Heart right ventricle (tissue), 16 donors: ENCODE measurements around the gene C5orf22. TPM values are rescaled to one million over a fixed set of nuclear protein-coding genes. Genes with fewer than 3 reads are reported as not detected.

Source experiments
- ATAC-seq, 8 donors: fragments of 200-7000 bp; cut with Tn5 transposase; one replicate each; pipeline ENCODE4 v1.9.1; 2020; ENCODE audit warnings: mild to moderate bottlenecking in 8 of 8, moderate library complexity in 8 of 8, moderate number of reproducible peaks in 1 of 8
- DNase-seq, 2 donors: peaks; one replicate each; pipeline ENCODE4 v3.0.0-alpha.2; 2020
- H3K27ac ChIP-seq, 10 donors: fragments of 200-600 bp; sonication (generic) in 2 of 10; one replicate each; pipeline versions ENCODE4 v1.5.0 to v1.8.0; 2020 to 2022; ENCODE audit warnings: mild to moderate bottlenecking in 3 of 10
- H3K27me3 ChIP-seq, 7 donors: fragments of 200-600 bp; one replicate each; pipeline ENCODE4 v1.8.0; 2021 to 2022; ENCODE audit warnings: mild to moderate bottlenecking in 2 of 7
- H3K36me3 ChIP-seq, 9 donors: fragments of 200-600 bp; sonication (generic) in 1 of 9; one replicate each; pipeline versions ENCODE4 v1.5.0 to v1.8.0; 2020 to 2022; ENCODE audit warnings: mild to moderate bottlenecking in 2 of 9
- H3K4me1 ChIP-seq, 9 donors: fragments of 200-600 bp; sonication (generic) in 1 of 9; one replicate each; pipeline versions ENCODE4 v1.5.0 to v1.8.0; 2020 to 2022; ENCODE audit warnings: mild to moderate bottlenecking in 4 of 9
- H3K4me3 ChIP-seq, 10 donors: fragments of 200-600 bp; sonication (generic) in 2 of 10; one replicate each; pipeline versions ENCODE4 v1.5.0 to v1.8.0; 2020 to 2022; ENCODE audit warnings: mild to moderate bottlenecking in 7 of 10, moderate library complexity in 2 of 10
- H3K9me3 ChIP-seq, 11 donors: fragments of 200-600 bp in 10 of 11; sonication (generic) in 2 of 11; one replicate each; pipeline versions ENCODE4 v1.5.0 to v1.8.0; 2013 to 2022; ENCODE audit warnings: mild to moderate bottlenecking in 2 of 11, control low read depth in 1 of 11, moderate library complexity in 1 of 11
- CTCF ChIP-seq, 9 donors: fragments of 200-600 bp; sonication (generic) in 2 of 9; IDR thresholded peaks; one replicate each; pipeline versions ENCODE4 v1.5.0 to v1.8.0; 2021 to 2022; ENCODE audit warnings: antibody characterized with exemption in 9 of 9, mild to moderate bottlenecking in 5 of 9, moderate library complexity in 1 of 9
- WGBS, 2 donors: extraction: QIAGEN DNeasy Blood & Tissue Kit; methylation state at CpG; one replicate each; pipeline ENCODE4 v1.1.7; 2013; ENCODE audit warnings: inconsistent platforms in 1 of 2; 5-methylcytosine and 5-hydroxymethylcytosine counted together
- intact Hi-C, 10 donors: fragments of 100-400 bp; cut with DNase I; formaldehyde crosslinking; loops; one replicate each; pipeline versions ENCODE4 v1.11.1 to v1.14.2; 2022
- polyA plus RNA-seq, 2 donors: library from polyadenylated mRNA; stranded (reverse); fragments of 200-250 nt; gene quantifications; one replicate each; pipeline ENCODE4 v1.2.3, GENCODE V29; 2013
- total RNA-seq, 10 donors: library from RNA; stranded (reverse); fragmentation: NEBNext Ultra II Directional in 3 of 10; extraction: Animal tissue kit (Norgen Biotek cat#: 25700) in 3 of 10; gene quantifications; one replicate each; pipeline versions ENCODE4 v1.2.1 to v1.2.4, GENCODE V29; 2021 to 2023
- donor health status: Arrhythmogenic right ventricular cardiomyopathy.
- donor health status: ischemic (EF 13 %, LVEDD 7.1; RV severe dilation, severe dysfunction).
- donor health status: healthy with polysubstance abuse.
- donor health status: DM: no; HTN: yes; CAD: no.
- donor health status: DM: no; HTN: no; CAD: no.
- donor health status: ischemic (EF 25% LVEDD 6.9; RV normal size, moderate dysfunction).
- donor health status: ischemic (EF 25% LVEDD 5.7; RV mildly dilated, moderate dysfunction).
- donor health status: healthy.
- donor health status: DM: yes; HTN: yes; CAD: no.
- donor health status: Ischemic cardiomyopathy.
- donor health status: ischemic (EF 35%, LVEDD 5.7; RV mildly dilated, moderate dysfunction).
- donor health status: nonischemic (EF 11% LVEDD 7.7; RV severe dilation, severe dysfunction).
- donor health status: DM: yes; HTN: yes; CAD: no.
- donor health status: PGD.
- donor health status: ischemic (EF 29% LVEDD 5.4; RV normal size, mild dysfunction).
- donor health status: nonischemic (EF 23%, LVEDD 6.1; RV moderate dilation, normal function).

The C5orf22 gene
- total and polyA plus RNA-seq, 12 donors: 5.7 to 33.0 (median 23.6) TPM

GRCh38 chr5:31569068-31569467 lies 37.0 kb downstream of the C5orf22 start:
- Histone ChIP-seq H3K27me3 (no peaks in the 10 kb centered on the region), H3K4me1 (no peaks in the 10 kb centered on the region), H3K9me3 (peaks cover 0 to 8% (median 0%) of the 10 kb centered on the region in 11 donors), H3K36me3 (no peaks in the 10 kb centered on the region), H3K4me3 (no peak overlapping the region), H3K27ac (no peak overlapping the region)
- no peak for TF ChIP-seq CTCF (IDR thresholded peaks at IDR 0.05)
- intact Hi-C loops: loop anchor here in 1 of 10 donors (10.0 kb wide), 1 partner anchor 516 kb away; no protein-coding TSS in a partner anchor
- no peak for DNase-seq
- ATAC-seq: no peak

- Histone ChIP-seq H3K36me3 (no peaks in the 10 kb centered on the region), H3K27me3 (no peaks in the 10 kb centered on the region), H3K27ac (no peak overlapping the region), H3K4me1 (no peaks in the 10 kb centered on the region), H3K4me3 (no peak overlapping the region), H3K9me3 (no peaks in the 10 kb centered on the region)
- TF ChIP-seq CTCF (IDR thresholded peaks at IDR 0.05): no peak
- ATAC-seq (no peak), DNase-seq (no peak)
- WGBS, 2 donors: 94 to 95% methylated on average over 10 of the region's 10 CpGs
- intact Hi-C loops: no loop called here
These were observed 41.5 kb downstream of the C5orf22 start for GRCh38 chr5:31573494-31574142.

GRCh38 chr5:31574772-31575171 lies 42.7 kb downstream of the C5orf22 start:
- H3K27ac ChIP-seq: no peak overlapping the region
- intact Hi-C loops: loop anchor here in 1 of 10 donors (5.0 kb wide), 1 partner anchor 503 kb away; no protein-coding TSS in a partner anchor

GRCh38 chr5:31577438-31577837 lies 45.3 kb downstream of the C5orf22 start:
- Histone ChIP-seq H3K27ac (no peak overlapping the region), H3K4me3 (no peak overlapping the region), H3K4me1 (peaks cover 0 to 4% (median 0%) of the 10 kb centered on the region in 9 donors), H3K9me3 (no peaks in the 10 kb centered on the region), H3K27me3 (no peaks in the 10 kb centered on the region), H3K36me3 (no peaks in the 10 kb centered on the region)
- intact Hi-C loops: loop anchor here in 1 of 10 donors (5.0 kb wide), 1 partner anchor 500 kb away; no protein-coding TSS in a partner anchor
- no peak for TF ChIP-seq CTCF (IDR thresholded peaks at IDR 0.05)
- DNase-seq: no peak
- ATAC-seq: no peak
- 84 to 90% methylated on average over 3 of the region's 3 CpGs for WGBS, 2 donors

More at GRCh38 chr5:31574772-31575171, 42.7 kb downstream of the C5orf22 start:
- H3K9me3 ChIP-seq: no peaks in the 10 kb centered on the region
- no peak for DNase-seq
- WGBS, 2 donors: 82 to 85% methylated on average over 4 of the region's 4 CpGs
- ATAC-seq: no peak
- no peaks in the 10 kb centered on the region for H3K36me3 ChIP-seq
- H3K4me3 ChIP-seq: no peak overlapping the region
- no peak for TF ChIP-seq CTCF (IDR thresholded peaks at IDR 0.05)
- H3K4me1 ChIP-seq: no peaks in the 10 kb centered on the region
- H3K27me3 ChIP-seq: no peaks in the 10 kb centered on the region
